Upper lobe of left lung (tissue), 6 donors: Measurements from ENCODE around the gene MGLL. TPM values are rescaled to one million over a fixed set of nuclear protein-coding genes. Genes with fewer than 3 reads are reported as not detected.

Experiments used
- ATAC-seq, 2 donors: fragments of 200-7000 bp; cut with Tn5 transposase; one replicate each; pipeline ENCODE4 v1.9.1; 2022; ENCODE audit warnings: mild to moderate bottlenecking in 2 of 2, moderate library complexity in 2 of 2; ENCODE audit not compliant: low FRiP score in 2 of 2
- DNase-seq, 2 donors: peaks; one replicate each; pipeline ENCODE4 v3.0.0-alpha.2; 2019 to 2020
- H3K27ac ChIP-seq, 4 donors: fragments of 200-600 bp; sonication (generic); one replicate each; pipeline ENCODE4 v1.5.1; 2016 to 2019
- H3K27me3 ChIP-seq, 4 donors: fragments of 200-600 bp; sonication (generic); one replicate each; pipeline ENCODE4 v1.5.1; 2017 to 2019
- H3K36me3 ChIP-seq, 4 donors: fragments of 200-600 bp; sonication (generic); one replicate each; pipeline ENCODE4 v1.5.1; 2016 to 2019
- H3K4me1 ChIP-seq, 4 donors: fragments of 200-600 bp; sonication (generic); one replicate each; pipeline ENCODE4 v1.5.1; 2018 to 2019
- H3K4me3 ChIP-seq, 4 donors: fragments of 200-600 bp; sonication (generic); one replicate each; pipeline ENCODE4 v1.5.1; 2017 to 2019; ENCODE audit warnings: mild to moderate bottlenecking in 2 of 4, moderate library complexity in 1 of 4
- H3K9me3 ChIP-seq, 4 donors: fragments of 200-600 bp; sonication (generic); one replicate each; pipeline ENCODE4 v1.5.1; 2018 to 2019
- EP300 ChIP-seq, 4 donors: sonication (generic); formaldehyde crosslinking; IDR thresholded peaks; one replicate each; pipeline ENCODE4 v1.5.1; 2017; ENCODE audit warnings: antibody characterized with exemption in 4 of 4, control low read depth in 2 of 4
- POLR2A ChIP-seq, 4 donors: fragments of 450-650 bp; IDR thresholded peaks; one replicate each; pipeline ENCODE4 v1.5.1; 2016 to 2017; ENCODE audit warnings: antibody characterized with exemption in 4 of 4, mild to moderate bottlenecking in 2 of 4
- POLR2AphosphoS5 ChIP-seq, 2 donors: sonication (generic); formaldehyde crosslinking; IDR thresholded peaks; one replicate each; pipeline ENCODE4 v1.5.1; 2017; ENCODE audit warnings: antibody characterized with exemption in 2 of 2
- WGBS, 2 donors: methylation state at CpG; one replicate each; pipeline ENCODE4 v1.1.5; 2017 to 2018; 5-methylcytosine and 5-hydroxymethylcytosine counted together
- total RNA-seq, 6 donors: library from RNA; depleted of rRNA in 4 of 6; stranded (reverse); fragments of >200 nt in 4 of 6; gene quantifications; one replicate each; pipeline versions ENCODE4 v1.1.0 to v1.2.1, GENCODE V29; 2016 to 2021
- TF ChIP-seq, protein P1 (sequence below), 6 experiments: fragments of 450-650 bp in 4 of 6; fragments of 200-600 bp in 2 of 6; sonication (generic) in 2 of 6; IDR thresholded peaks; one replicate each; pipeline ENCODE4 v1.5.1; 2016 to 2019; ENCODE audit warnings: antibody characterized with exemption in 6 of 6
- donor health status: DM: no; HTN: no; CAD: no; lungs with moderate emphysema.
- donor health status: DM: no; HTN: yes; CAD: no; lungs with severe emphysema.

The MGLL gene
- total RNA-seq, 6 donors from 2014 or later, result 128 to 253 (median 190) TPM

DNA sequence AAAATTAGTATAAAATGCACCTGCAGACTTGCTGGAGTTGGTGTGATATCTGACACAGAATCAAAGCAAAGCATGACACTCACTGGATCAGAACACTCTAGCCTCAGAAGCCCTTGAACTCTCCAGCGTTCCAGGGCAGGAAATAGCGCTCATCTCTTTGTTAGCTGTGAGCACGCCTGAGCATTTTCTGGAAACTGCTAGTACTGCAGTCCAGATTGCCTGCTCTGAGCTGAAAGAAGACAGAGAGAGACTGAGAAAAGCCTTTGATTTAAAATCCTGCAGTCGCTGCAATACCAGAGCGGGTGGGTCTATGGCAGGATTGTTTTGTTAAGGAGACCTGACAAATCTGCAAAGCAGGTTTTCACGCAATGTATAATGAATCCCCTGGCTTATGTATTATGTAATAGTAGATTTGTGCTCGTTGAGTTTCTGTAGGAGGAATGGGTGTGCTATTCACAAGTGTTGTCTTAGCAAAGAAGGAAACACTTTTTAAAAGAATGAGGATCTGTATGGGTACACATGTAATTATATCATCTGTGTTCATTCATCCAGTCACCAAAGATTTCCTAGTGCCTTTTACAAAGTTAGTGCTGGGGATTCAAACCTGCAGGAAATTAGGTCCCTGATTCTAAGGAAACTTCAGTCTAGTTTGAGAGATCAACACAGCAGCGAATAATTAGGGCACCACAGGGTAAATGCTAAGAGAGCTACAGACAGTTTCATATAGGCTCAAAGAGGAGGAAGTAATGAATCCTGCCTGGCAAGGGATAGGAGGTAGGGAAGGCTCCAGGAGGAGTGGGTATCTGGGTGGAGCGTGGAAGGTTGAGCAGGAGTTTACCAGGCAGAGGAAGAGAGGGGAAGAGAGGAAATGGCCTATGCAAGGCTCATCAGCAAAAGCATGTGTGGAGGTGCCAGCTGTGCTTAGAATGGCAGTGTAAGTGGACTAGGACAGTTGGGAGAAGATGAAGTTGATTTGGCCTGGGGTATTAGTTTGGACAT, 26.1 kb upstream of the MGLL start:
- Histone ChIP-seq H3K27me3 (no peaks in the 10 kb centered on the region), H3K4me3 (no peak overlapping the region), H3K27ac (no peak overlapping the region), H3K9me3 (no peaks in the 10 kb centered on the region), H3K36me3 (no peaks in the 10 kb centered on the region), H3K4me1 (peaks cover 0 to 3% (median 0%) of the 10 kb centered on the region in 4 donors)
- TF ChIP-seq EP300 (IDR thresholded peaks at IDR 0.05), result no peak
- no peak for TF ChIP-seq POLR2A (IDR thresholded peaks at IDR 0.05)
- no peak for TF ChIP-seq POLR2AphosphoS5 (IDR thresholded peaks at IDR 0.05)
- TF ChIP-seq, protein P1, sequence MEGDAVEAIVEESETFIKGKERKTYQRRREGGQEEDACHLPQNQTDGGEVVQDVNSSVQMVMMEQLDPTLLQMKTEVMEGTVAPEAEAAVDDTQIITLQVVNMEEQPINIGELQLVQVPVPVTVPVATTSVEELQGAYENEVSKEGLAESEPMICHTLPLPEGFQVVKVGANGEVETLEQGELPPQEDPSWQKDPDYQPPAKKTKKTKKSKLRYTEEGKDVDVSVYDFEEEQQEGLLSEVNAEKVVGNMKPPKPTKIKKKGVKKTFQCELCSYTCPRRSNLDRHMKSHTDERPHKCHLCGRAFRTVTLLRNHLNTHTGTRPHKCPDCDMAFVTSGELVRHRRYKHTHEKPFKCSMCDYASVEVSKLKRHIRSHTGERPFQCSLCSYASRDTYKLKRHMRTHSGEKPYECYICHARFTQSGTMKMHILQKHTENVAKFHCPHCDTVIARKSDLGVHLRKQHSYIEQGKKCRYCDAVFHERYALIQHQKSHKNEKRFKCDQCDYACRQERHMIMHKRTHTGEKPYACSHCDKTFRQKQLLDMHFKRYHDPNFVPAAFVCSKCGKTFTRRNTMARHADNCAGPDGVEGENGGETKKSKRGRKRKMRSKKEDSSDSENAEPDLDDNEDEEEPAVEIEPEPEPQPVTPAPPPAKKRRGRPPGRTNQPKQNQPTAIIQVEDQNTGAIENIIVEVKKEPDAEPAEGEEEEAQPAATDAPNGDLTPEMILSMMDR (IDR thresholded peaks at IDR 0.05), result peak in 2 of 6 experiments; percentile 10 to 23
- 45 to 56% methylated on average over 8 to 9 of the region's 9 CpGs for WGBS, 2 donors
- DNase-seq, result no peak
- peak in 1 of 2 donors; percentile 60 for ATAC-seq

DNA sequence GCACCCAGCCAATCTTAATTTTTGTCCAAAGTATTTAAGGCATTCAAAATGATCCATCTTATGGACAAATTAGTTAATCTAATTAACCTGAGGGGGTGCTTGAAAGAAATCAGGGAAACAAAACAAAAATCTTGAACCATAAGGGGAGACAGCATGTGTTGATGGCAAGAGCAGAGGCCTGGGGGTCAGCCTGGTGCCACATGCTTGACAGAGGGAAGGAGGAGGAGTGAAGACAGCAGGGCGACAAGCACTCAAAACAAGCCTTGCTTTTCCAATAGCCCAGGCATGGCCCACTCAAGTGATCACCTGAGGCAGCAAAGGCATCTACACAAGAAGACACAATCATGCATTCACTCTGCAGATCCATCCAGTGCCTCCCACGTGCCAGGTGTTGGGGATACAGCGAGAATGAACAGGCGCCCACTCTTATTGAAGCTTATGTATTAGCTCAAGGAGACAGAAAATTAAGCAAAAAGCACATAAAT, 25.0 kb upstream of the MGLL start:
- Histone ChIP-seq H3K36me3 (no peaks in the 10 kb centered on the region), H3K4me3 (no peak overlapping the region), H3K27ac (no peak overlapping the region), H3K27me3 (no peaks in the 10 kb centered on the region), H3K9me3 (no peaks in the 10 kb centered on the region), H3K4me1 (peaks cover 0 to 3% (median 0%) of the 10 kb centered on the region in 4 donors)
- DNase-seq (no peak), ATAC-seq (no peak)
- 91 to 92% methylated on average over 4 of the region's 4 CpGs for WGBS, 2 donors
- TF ChIP-seq, protein P1 (IDR thresholded peaks at IDR 0.05), result no peak
- no peak for TF ChIP-seq POLR2A (IDR thresholded peaks at IDR 0.05)
- no peak for TF ChIP-seq EP300 (IDR thresholded peaks at IDR 0.05)
- no peak for TF ChIP-seq POLR2AphosphoS5 (IDR thresholded peaks at IDR 0.05)

DNA sequence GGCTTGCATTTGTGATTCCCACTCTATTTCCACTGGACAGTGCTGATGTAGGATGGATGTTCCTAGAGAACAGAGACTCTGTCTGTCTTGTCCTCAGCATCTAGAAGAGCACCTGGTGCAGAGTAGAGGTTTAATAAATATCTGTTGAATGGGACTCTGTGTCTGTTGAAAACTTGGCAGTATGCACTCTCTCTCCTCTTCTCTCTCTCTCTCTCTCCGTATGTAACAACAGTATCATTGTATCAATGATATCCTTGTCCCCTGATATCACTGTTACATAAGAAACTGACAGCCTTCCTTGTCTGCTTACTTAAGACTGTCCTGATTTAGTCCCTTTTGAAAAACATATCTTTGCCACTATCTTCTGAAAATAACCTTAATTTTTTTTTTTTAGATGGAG, 24.3 kb upstream of the MGLL start:
- no peaks in the 10 kb centered on the region for H3K27me3 ChIP-seq
- TF ChIP-seq, protein P1 (IDR thresholded peaks at IDR 0.05), result no peak
- TF ChIP-seq EP300 (IDR thresholded peaks at IDR 0.05), result no peak
- 74 to 86% methylated on average over 1 of the region's 1 CpG for WGBS, 2 donors

DNA sequence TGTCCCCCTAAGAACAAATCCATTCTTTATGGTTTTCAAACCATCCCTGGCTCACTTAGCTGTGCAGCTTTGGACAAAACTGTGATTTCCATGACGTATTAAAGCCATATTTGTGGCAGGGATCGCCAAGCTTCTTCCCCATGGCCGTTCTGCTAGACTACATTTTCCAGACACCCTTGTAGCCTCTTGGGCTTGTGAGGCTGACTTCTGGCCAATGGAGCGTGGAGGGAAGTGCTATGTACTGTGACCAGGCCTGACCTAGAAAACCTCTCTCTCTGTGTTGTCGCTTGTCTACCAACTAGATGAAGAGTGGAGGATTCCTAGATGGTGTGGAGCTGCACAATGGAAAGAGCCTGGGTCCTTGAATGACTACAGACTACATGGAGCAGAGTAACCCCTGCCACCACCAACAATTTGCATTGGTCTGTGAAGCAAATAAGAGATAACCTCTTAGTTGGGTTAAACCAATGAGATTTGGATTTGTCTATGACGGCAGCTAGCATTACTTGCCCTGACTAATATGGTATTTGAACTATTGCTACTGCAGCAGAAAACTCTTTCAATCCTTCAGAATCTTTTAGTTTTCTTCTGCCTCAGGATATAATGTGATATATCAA, 22.1 kb upstream of the MGLL start:
- no peaks in the 10 kb centered on the region for H3K9me3 ChIP-seq
- ATAC-seq, result no peak

More for the DNA sequence above, 24.3 kb upstream of the MGLL start:
- H3K9me3 ChIP-seq, result no peaks in the 10 kb centered on the region
- no peaks in the 10 kb centered on the region for H3K36me3 ChIP-seq
- no peak overlapping the region for H3K27ac ChIP-seq
- no peak for DNase-seq
- H3K4me1 ChIP-seq, result peaks cover 0 to 3% (median 0%) of the 10 kb centered on the region in 4 donors
- H3K4me3 ChIP-seq, result no peak overlapping the region
- ATAC-seq, result no peak

More for the DNA sequence above, 22.1 kb upstream of the MGLL start:
- H3K36me3 ChIP-seq, result no peaks in the 10 kb centered on the region
- H3K27ac ChIP-seq, result no peak overlapping the region
- TF ChIP-seq, protein P1 (IDR thresholded peaks at IDR 0.05), result no peak
- no peak for TF ChIP-seq EP300 (IDR thresholded peaks at IDR 0.05)
- DNase-seq, result no peak
- 97% methylated on average over 6 of the region's 6 CpGs for WGBS, 2 donors
- no peak overlapping the region for H3K4me3 ChIP-seq
- no peaks in the 10 kb centered on the region for H3K27me3 ChIP-seq
- peaks cover 0 to 3% (median 0%) of the 10 kb centered on the region in 4 donors for H3K4me1 ChIP-seq
